GM13976 (cell line): ENCODE measurements around the gene SLC23A2.

Source experiments
- DNase-seq: peaks from one replicate; pipeline ENCODE4 v3.0.0; 2012; ENCODE audit warnings: low spot score
- in situ Hi-C: fragments of 300-500 bp; cut with MboI; formaldehyde crosslinking; loops from one replicate; pipeline ENCODE4 v1.12.0; 2022; ENCODE audit warnings: low sequenced_read_pairs, mixed read lengths, inconsistent platforms; ENCODE audit not compliant: unreplicated experiment
- TF ChIP-seq, protein P1 (sequence below): IDR thresholded peaks from 2 replicates; pipeline ENCODE4 v1.5.1; 2012; ENCODE audit warnings: borderline replicate concordance, mild to moderate bottlenecking; ENCODE audit not compliant: insufficient read depth; ENCODE audit errors: extremely low read depth, missing control alignments, control extremely low read depth

Gene SLC23A2

DNA sequence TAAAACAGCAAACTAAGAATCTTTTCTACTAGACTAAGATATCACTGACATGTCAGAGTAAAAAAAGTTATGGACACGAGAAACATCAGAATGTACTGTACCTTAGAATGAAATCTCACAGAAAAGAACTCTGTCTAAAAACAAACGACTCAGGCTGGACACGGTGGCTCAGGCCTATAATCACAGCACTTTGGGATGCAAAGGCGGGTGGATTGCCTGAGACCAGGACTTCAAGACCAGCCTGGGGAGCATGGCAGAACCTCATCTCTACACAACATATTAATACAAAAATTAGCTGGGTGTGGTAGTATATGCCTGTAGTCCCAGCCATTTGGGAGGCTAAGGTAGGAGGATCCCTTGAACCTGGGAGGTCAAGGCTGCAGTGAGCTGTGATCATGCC is 157.0 kb downstream of the SLC23A2 start:
- TF ChIP-seq, protein P1, sequence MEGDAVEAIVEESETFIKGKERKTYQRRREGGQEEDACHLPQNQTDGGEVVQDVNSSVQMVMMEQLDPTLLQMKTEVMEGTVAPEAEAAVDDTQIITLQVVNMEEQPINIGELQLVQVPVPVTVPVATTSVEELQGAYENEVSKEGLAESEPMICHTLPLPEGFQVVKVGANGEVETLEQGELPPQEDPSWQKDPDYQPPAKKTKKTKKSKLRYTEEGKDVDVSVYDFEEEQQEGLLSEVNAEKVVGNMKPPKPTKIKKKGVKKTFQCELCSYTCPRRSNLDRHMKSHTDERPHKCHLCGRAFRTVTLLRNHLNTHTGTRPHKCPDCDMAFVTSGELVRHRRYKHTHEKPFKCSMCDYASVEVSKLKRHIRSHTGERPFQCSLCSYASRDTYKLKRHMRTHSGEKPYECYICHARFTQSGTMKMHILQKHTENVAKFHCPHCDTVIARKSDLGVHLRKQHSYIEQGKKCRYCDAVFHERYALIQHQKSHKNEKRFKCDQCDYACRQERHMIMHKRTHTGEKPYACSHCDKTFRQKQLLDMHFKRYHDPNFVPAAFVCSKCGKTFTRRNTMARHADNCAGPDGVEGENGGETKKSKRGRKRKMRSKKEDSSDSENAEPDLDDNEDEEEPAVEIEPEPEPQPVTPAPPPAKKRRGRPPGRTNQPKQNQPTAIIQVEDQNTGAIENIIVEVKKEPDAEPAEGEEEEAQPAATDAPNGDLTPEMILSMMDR, result no peak
- in situ Hi-C loops, result no loop called here
- DNase-seq, result no peak

DNA sequence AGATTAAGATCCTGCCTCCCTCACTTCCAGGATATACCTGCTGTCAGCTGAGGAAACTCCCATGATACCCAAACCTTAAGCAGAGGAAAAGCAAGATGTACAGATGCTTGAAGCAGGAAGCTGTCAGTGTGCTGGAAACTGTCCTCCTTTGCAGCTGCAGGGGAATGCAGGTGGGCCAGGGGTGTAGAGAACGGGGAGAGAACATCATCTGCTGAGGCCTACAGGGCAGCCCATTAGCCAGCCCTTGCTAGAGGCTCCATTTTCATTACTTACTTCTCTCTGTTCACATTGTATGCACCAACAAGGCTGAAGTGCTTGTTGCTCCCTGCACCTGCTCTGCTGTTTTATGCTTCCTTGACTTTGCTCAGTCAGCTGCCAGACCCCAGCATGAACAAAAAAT is 160.5 kb downstream of the SLC23A2 start:
- in situ Hi-C loops, result no loop called here
- TF ChIP-seq, protein P1, result no peak
- no peak for DNase-seq

DNA sequence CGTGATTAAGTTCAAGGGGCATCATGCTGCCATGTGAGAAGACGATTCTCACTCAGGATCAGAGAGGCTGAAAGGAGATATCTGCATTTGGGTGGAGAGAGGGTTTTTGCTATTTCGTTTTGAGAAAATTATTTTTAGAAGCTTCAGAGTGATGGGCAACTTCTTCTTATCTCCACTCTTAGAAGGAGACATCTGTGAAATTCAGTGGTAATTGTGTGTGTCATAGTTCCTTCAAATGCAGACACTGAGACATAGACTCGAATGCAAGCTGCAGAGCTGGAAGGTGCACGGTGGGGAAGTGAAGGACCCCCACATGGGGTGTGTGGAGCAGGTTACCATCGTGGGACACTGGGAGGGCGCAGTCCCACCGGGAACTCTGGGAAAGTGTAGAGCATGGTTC is 162.8 kb downstream of the SLC23A2 start:
- TF ChIP-seq, protein P1, result no peak

GRCh38 chr20:4837760-4838159 is 163.6 kb downstream of the SLC23A2 start:
- no peak for DNase-seq
- TF ChIP-seq, protein P1, result no peak
- in situ Hi-C loops, result no loop called here

More for the DNA sequence above, 162.8 kb downstream of the SLC23A2 start:
- DNase-seq, result no peak
- in situ Hi-C loops, result no loop called here

DNA sequence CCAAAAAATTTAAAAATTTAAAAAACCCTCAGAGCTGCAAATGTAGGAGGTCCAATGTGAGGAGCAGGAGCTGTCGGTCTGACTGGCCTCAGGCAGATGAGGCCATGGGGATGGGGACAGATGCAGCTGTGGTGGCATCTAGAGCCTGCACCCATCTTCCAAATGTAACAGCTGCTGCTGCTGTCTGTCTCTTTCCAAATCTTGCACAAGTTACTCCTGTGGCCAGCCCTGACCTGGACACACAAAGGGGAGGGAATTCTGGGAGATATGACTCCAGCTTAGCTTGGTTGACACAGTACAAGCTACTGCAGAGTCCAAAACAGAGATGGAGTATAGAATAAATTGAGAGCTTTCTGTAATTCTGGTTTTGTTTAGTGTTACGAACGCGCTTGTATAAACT is 164.4 kb downstream of the SLC23A2 start:
- in situ Hi-C loops, result no loop called here
- TF ChIP-seq, protein P1, result no peak
- DNase-seq, result no peak

GRCh38 chr20:4836473-4836872 is 164.8 kb downstream of the SLC23A2 start:
- in situ Hi-C loops, result no loop called here
- TF ChIP-seq, protein P1, result no peak

More at GRCh38 chr20:4836473-4836872, 164.8 kb downstream of the SLC23A2 start:
- DNase-seq, result no peak
